Measurements from ENCODE around the gene CCL17. TPM values are rescaled to one million over a fixed set of nuclear protein-coding genes. Genes with fewer than 3 reads are reported as not detected.
A peak's percentile ranks its signal among the peaks of the same experiment; 100 is the strongest.
"Not testable (repeated sequence)": the region's sequence is repeated elsewhere in the genome, so short reads cannot be mapped to it uniquely, and the experiment has no call there.

Gene CCL17
- total and polyA plus RNA-seq, 7 donors, result 0.20 TPM; not detected in 6

DNA sequence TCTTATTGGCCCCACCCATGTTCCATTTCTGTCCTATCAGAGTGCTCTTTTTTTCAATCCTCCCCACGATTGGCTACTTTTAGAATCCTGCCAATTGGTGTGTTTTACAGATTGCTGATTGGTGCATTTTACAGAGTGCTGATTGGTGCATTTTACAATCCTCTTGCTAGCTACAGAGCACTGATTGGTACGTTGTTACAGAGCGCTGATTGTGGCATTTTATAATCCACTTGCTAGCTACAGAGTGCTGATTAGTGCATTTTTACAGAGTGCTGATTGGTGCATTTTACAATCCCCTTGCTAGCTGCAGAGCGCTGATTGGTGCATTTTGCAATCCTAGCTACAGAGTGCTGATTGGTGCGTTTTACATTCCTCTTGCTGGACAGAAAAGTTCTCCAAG is 9.5 kb upstream of the CCL17 start:
- H3K9me3 ChIP-seq, result no peaks in the 10 kb centered on the region
- no peaks in the 10 kb centered on the region for H3K4me1 ChIP-seq
- DNase-seq, result no peak
- intact Hi-C loops (cut with DNase I), result no loop called here
- H3K27me3 ChIP-seq (ENCODE audit: insufficient read depth in 3 of 3, low read length in 2 of 3), result no peaks in the 10 kb centered on the region
- TF ChIP-seq, protein P1, sequence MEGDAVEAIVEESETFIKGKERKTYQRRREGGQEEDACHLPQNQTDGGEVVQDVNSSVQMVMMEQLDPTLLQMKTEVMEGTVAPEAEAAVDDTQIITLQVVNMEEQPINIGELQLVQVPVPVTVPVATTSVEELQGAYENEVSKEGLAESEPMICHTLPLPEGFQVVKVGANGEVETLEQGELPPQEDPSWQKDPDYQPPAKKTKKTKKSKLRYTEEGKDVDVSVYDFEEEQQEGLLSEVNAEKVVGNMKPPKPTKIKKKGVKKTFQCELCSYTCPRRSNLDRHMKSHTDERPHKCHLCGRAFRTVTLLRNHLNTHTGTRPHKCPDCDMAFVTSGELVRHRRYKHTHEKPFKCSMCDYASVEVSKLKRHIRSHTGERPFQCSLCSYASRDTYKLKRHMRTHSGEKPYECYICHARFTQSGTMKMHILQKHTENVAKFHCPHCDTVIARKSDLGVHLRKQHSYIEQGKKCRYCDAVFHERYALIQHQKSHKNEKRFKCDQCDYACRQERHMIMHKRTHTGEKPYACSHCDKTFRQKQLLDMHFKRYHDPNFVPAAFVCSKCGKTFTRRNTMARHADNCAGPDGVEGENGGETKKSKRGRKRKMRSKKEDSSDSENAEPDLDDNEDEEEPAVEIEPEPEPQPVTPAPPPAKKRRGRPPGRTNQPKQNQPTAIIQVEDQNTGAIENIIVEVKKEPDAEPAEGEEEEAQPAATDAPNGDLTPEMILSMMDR (IDR thresholded peaks at IDR 0.05), result no peak
- no peak for ATAC-seq
- WGBS, 3 donors, result 88 to 92% (median 91%) methylated on average over 5 of the region's 5 CpGs
- no peak overlapping the region for H3K27ac ChIP-seq
- H3K36me3 ChIP-seq (ENCODE audit: insufficient read depth in 1 of 2, low read depth in 1 of 2), result no peaks in the 10 kb centered on the region
- H3K4me3 ChIP-seq, result no peak overlapping the region

DNA sequence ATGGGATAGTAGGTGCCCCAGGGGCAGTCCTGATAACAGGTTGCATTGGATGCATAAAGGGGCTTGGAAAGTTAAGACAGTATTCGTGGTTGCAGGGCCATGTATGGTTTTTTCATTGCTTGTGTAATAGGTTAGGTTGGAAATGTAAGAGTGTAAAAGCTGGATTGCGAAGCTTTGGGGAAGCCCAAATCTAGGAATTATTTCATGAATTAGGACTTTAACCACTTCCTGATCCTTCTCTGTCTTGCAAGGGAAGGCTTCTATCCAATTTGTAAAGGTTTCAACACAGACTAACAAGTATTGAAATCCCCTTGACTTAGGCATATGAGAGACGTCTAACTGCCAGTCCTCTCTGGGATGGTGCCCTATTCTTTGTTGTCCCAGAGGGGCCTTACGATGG is 7.8 kb upstream of the CCL17 start:
- Histone ChIP-seq H3K27me3 (ENCODE audit: insufficient read depth in 3 of 3, low read length in 2 of 3) (no peaks in the 10 kb centered on the region), H3K36me3 (ENCODE audit: insufficient read depth in 1 of 2, low read depth in 1 of 2) (no peaks in the 10 kb centered on the region), H3K4me1 (no peaks in the 10 kb centered on the region), H3K9me3 (no peaks in the 10 kb centered on the region), H3K27ac (no peak overlapping the region), H3K4me3 (no peak overlapping the region)
- ATAC-seq, result no peak
- no peak for DNase-seq
- TF ChIP-seq, protein P1 (IDR thresholded peaks at IDR 0.05), result no peak
- 50 to 64% (median 57%) methylated on average over 4 of the region's 4 CpGs for WGBS, 3 donors
- intact Hi-C loops (cut with DNase I), result no loop called here

DNA sequence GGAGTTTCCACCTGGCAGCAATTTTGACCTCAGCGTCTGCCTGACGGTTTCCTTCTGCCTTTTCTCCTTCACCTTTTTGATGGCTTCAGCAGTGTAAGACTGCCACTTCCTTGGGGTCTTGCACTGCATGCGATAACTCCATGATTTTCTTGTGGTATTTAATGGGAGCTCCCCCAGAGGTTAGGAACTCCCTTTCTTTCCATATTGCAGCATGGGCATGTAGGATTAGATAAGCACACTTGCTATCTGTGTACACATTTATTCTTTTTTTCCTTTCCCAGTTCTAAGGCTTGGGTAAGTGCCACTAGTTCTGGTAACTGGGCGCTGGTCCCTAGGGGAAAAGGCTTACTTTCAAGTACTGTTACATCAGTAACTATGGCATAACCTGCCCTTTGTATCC is 7.1 kb upstream of the CCL17 start:
- intact Hi-C loops (cut with DNase I); H3K9me3 ChIP-seq: not testable (repeated sequence)
- DNase-seq, result peak in 1 of 2 donors; percentile 15

DNA sequence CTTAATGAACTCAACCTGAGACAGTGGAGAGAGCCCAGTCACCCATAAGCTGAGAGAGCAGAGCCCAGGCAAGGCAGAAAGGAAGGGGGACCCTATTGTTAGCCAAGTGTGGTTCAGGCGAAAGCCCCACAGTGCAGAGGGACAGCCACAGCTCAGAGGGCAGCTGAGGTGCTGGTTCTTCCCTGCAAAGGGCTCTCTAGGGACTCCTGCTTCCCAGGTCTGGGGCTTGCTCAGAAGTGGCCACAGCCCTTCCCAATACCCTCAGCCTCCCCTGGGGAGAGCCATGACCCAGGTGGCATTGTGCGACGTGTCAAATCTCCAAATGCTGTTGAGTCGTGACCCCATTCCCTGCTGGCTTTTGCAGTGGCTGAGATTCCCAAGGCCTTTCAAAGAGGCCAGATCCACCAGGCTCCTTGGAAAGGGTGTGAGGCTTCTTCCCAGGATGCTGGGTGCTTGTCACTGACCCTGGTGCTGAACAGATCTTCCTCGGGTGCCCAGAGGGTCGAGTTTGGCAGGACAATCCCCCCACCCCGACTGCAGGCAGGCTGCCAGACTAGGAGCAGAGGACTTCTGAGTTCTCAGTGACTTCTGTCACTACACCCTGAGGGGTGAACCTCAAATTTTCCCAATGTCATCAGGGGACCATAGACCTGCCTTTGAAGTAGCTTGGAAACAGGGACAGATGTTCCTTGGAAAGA is 2.5 kb upstream of the CCL17 start:
- peak in 1 of 2 donors; percentile 34 for DNase-seq
- intact Hi-C loops (cut with DNase I), result no loop called here
- TF ChIP-seq, protein P1 (IDR thresholded peaks at IDR 0.05), result no peak
- Histone ChIP-seq H3K4me1 (no peaks in the 10 kb centered on the region), H3K36me3 (ENCODE audit: insufficient read depth in 1 of 2, low read depth in 1 of 2) (no peaks in the 10 kb centered on the region), H3K4me3 (no peak overlapping the region), H3K27me3 (ENCODE audit: insufficient read depth in 3 of 3, low read length in 2 of 3) (no peaks in the 10 kb centered on the region), H3K27ac (no peak overlapping the region), H3K9me3 (no peaks in the 10 kb centered on the region)
- 43 to 48% (median 47%) methylated on average over 7 of the region's 7 CpGs for WGBS, 3 donors
- ATAC-seq, result no peak

More for the DNA sequence above, 7.1 kb upstream of the CCL17 start:
- not testable (repeated sequence) for H3K4me1 ChIP-seq; H3K36me3 ChIP-seq (ENCODE audit: insufficient read depth in 1 of 2, low read depth in 1 of 2); H3K27ac ChIP-seq; ATAC-seq; H3K4me3 ChIP-seq; H3K27me3 ChIP-seq (ENCODE audit: insufficient read depth in 3 of 3, low read length in 2 of 3)
- 76 to 86% (median 82%) methylated on average over 4 of the region's 4 CpGs for WGBS, 3 donors

DNA sequence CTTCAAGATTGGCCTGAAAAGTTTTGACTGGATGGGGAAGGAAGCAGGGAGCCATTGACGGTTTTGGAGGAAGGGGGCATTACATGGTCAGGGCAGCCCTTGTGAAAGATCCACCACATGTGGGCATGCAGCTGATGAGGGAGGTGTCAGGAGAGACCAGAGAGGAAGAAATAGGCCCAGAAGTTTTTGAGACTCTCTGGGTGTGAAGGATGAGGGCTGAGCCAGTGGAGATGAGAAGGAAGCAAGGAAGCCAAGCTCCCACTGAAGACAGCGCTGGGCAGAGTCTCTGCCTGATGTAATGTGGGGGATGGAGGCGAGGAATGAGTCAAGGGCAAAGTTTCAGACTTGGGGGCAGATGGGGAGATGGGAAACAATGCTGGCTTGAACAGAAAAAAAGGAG is 530 bp downstream of the CCL17 start:
- 50 to 76% (median 73%) methylated on average over 3 of the region's 3 CpGs for WGBS, 3 donors

More for the DNA sequence above, 530 bp downstream of the CCL17 start:
- no peaks in the 10 kb centered on the region for H3K4me1 ChIP-seq
- TF ChIP-seq, protein P1 (IDR thresholded peaks at IDR 0.05), result no peak
- H3K36me3 ChIP-seq (ENCODE audit: insufficient read depth in 1 of 2, low read depth in 1 of 2), result no peaks in the 10 kb centered on the region
- intact Hi-C loops (cut with DNase I), result no loop called here
- ATAC-seq (no peak), DNase-seq (no peak)
- peaks cover 0 to 4% (median 0%) of the 10 kb centered on the region in 3 donors for H3K27me3 ChIP-seq (ENCODE audit: insufficient read depth in 3 of 3, low read length in 2 of 3)
- H3K4me3 ChIP-seq, result no peak overlapping the region
- H3K9me3 ChIP-seq, result no peaks in the 10 kb centered on the region
- no peak overlapping the region for H3K27ac ChIP-seq

All from psoas muscle (tissue), 8 donors.